Measurements from ENCODE around the gene LARGE2.

Gene LARGE2

GRCh38 chr11:45929486-45930030 lies 7.1 kb downstream of the LARGE2 start:
- no peak for TF ChIP-seq CTCF (IDR thresholded peaks at IDR 0.05; ENCODE audit: low read depth, low read length)
- TF ChIP-seq MAX (IDR thresholded peaks at IDR 0.05; ENCODE audit: low read depth, low read length), result no peak
- TF ChIP-seq POLR2A (IDR thresholded peaks at IDR 0.05; ENCODE audit: extremely low read depth, insufficient read length), result no peak
- no peak for TF ChIP-seq MYC (IDR thresholded peaks at IDR 0.05; ENCODE audit: low read depth, low read length)
- H3K4me3 ChIP-seq (ENCODE audit: low read depth, low read length), result no peak overlapping the region

GRCh38 chr11:45930031-45930794 lies 7.8 kb downstream of the LARGE2 start:
- peak; percentile 74 for DNase-seq (ENCODE audit: low read depth)
- no peak for TF ChIP-seq CTCF (IDR thresholded peaks at IDR 0.05; ENCODE audit: low read depth, low read length)
- peak; percentile 85 for TF ChIP-seq MAX (IDR thresholded peaks at IDR 0.05; ENCODE audit: low read depth, low read length)
- TF ChIP-seq POLR2A (IDR thresholded peaks at IDR 0.05; ENCODE audit: extremely low read depth, insufficient read length), result no peak
- TF ChIP-seq MYC (IDR thresholded peaks at IDR 0.05; ENCODE audit: low read depth, low read length), result 0 out of 2 replicates have a peak, but pooled peaks have one; percentile 19
- no peak overlapping the region for H3K4me3 ChIP-seq (ENCODE audit: low read depth, low read length)

More at GRCh38 chr11:45929486-45930030, 7.1 kb downstream of the LARGE2 start:
- DNase-seq (ENCODE audit: low read depth), result peak; percentile 28

- no peak overlapping the region for H3K4me3 ChIP-seq (ENCODE audit: low read depth, low read length)
- no peak for DNase-seq (ENCODE audit: low read depth)
- TF ChIP-seq MYC (IDR thresholded peaks at IDR 0.05; ENCODE audit: low read depth, low read length) (no peak), MAX (IDR thresholded peaks at IDR 0.05; ENCODE audit: low read depth, low read length) (no peak), POLR2A (IDR thresholded peaks at IDR 0.05; ENCODE audit: extremely low read depth, insufficient read length) (no peak), CTCF (IDR thresholded peaks at IDR 0.05; ENCODE audit: low read depth, low read length) (no peak)
Measured at GRCh38 chr11:45930951-45931570, 8.6 kb downstream of the LARGE2 start.

- TF ChIP-seq MAX (IDR thresholded peaks at IDR 0.05; ENCODE audit: low read depth, low read length) (no peak), MYC (IDR thresholded peaks at IDR 0.05; ENCODE audit: low read depth, low read length) (no peak), CTCF (IDR thresholded peaks at IDR 0.05; ENCODE audit: low read depth, low read length) (no peak), POLR2A (IDR thresholded peaks at IDR 0.05; ENCODE audit: extremely low read depth, insufficient read length) (no peak)
- H3K4me3 ChIP-seq (ENCODE audit: low read depth, low read length), result no peak overlapping the region
- no peak for DNase-seq (ENCODE audit: low read depth)
Measured at GRCh38 chr11:45931739-45932138, 9.3 kb downstream of the LARGE2 start.

- no peak for TF ChIP-seq MYC (IDR thresholded peaks at IDR 0.05; ENCODE audit: low read depth, low read length)
- no peak for TF ChIP-seq CTCF (IDR thresholded peaks at IDR 0.05; ENCODE audit: low read depth, low read length)
- no peak for TF ChIP-seq POLR2A (IDR thresholded peaks at IDR 0.05; ENCODE audit: extremely low read depth, insufficient read length)
- no peak overlapping the region for H3K4me3 ChIP-seq (ENCODE audit: low read depth, low read length)
- no peak for DNase-seq (ENCODE audit: low read depth)
Measured at GRCh38 chr11:45932217-45932616, 9.8 kb downstream of the LARGE2 start.

Measured in NB4 (cell line).